Endothelial cell of umbilical vein (primary cell): Measurements from ENCODE around the gene CCR7.

Source experiments
- CTCF ChIP-seq, 2 donors: IDR thresholded peaks; 1 replicate in 1 of 2; 2 replicates in 1 of 2; pipeline ENCODE4 v1.5.1; 2011; ENCODE audit warnings: low read length in 2 of 2, mild to moderate bottlenecking in 2 of 2, moderate library complexity in 2 of 2, control low read depth in 1 of 2, inconsistent platforms in 1 of 2, low read depth in 1 of 2; ENCODE audit not compliant: insufficient read depth in 1 of 2; ENCODE audit errors: extremely low read depth in 1 of 2
- MYC ChIP-seq: IDR thresholded peaks from one replicate; pipeline ENCODE4 v1.6.1; 2011; ENCODE audit warnings: mild to moderate bottlenecking, low read depth, low read length
- POLR2AphosphoS5 ChIP-seq: IDR thresholded peaks from 2 replicates; pipeline ENCODE4 v1.6.1; 2012; ENCODE audit warnings: low read depth, mild to moderate bottlenecking, control low read depth, low read length, moderate library complexity; ENCODE audit not compliant: insufficient read depth
- TF ChIP-seq, protein P1 (sequence below): IDR thresholded peaks from 2 replicates; pipeline ENCODE4 v1.6.1; 2011; ENCODE audit not compliant: insufficient read depth, insufficient read length

- TF ChIP-seq POLR2AphosphoS5 = no peak
- TF ChIP-seq MYC = no peak
- TF ChIP-seq, protein P1, sequence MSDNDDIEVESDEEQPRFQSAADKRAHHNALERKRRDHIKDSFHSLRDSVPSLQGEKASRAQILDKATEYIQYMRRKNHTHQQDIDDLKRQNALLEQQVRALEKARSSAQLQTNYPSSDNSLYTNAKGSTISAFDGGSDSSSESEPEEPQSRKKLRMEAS = no peak
- TF ChIP-seq CTCF (IDR thresholded peaks at IDR 0.05; ENCODE audit: extremely low read depth in 1 of 2, insufficient read depth in 1 of 2, low read depth in 1 of 2, low read length in 2 of 2) = no peak
Observed at GRCh38 chr17:40522961-40523310, 42.3 kb downstream of the CCR7 start.
